TTC549 (cell line): ENCODE measurements around the gene PAIP2.
"Not testable (repeated sequence)": the region's sequence is repeated elsewhere in the genome, so short reads cannot be mapped to it uniquely, and the experiment has no call there.

Experiments
- FAIRE-seq: peaks from 2 replicates; lab custom pipeline; 2012; peaks lifted over from hg19 to GRCh38; lab: Jason Lieb, UNC

The PAIP2 gene

GRCh38 chr5:139341689-139342422, at the start of gene PAIP2:
Gene PAIP2 (plus strand): TSS chr5:139341854. CDS start chr5:139363785, 21,931 bp downstream.
- peak; percentile 59 for FAIRE-seq

GRCh38 chr5:139293202-139293506, 48.5 kb upstream of the PAIP2 start:
- no peak for FAIRE-seq

DNA sequence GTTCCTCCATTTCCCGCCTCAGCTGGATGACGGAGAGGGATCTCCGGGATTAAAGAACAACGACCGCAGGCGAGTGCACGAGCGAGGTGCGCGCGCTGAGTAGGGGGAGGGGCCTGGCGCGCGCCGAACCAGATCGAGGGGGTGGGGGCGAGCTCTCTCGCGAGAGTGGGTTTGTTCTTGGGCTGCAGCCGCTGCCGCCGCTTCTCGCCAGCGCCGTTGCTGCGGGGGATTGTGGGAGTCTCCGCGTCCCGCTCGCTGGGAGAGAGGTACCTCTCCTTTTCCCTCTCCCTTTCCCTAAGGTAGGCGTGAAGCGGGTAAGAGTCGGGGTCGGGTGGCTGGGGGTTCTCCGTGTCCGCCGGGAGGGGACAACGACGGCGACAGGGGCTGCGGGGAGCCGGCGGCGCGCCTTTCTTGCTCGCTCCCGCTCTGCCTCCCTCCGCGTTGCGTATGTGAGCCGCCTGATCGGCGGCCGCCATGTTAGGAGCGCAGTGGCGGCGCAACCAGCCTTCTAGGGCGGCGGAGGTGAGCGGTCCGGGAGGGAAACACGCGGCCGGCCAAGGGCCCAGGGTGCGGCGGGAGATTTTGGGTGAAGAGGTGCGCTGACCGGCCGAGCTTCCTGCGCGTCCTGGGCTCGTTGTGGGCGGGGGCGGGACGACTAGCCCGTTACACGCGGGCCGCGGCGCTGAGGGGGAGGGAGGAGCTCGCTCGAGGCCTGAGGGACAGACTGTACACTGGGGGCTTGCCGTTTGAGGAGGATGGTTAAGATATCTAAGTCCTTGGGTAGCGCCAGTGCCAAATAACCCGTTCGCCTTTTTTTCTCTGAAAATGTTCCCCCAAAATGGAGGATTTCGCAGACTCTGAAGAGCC, 47.9 kb upstream of the PAIP2 start, which contains the start of gene MATR3:
Gene MATR3, plus strand, starts transcription at position 234 of the 867 bp plus-strand sequence. CDS start 13,676 bp downstream, outside the sequence.
- FAIRE-seq, result peak; percentile 65

DNA sequence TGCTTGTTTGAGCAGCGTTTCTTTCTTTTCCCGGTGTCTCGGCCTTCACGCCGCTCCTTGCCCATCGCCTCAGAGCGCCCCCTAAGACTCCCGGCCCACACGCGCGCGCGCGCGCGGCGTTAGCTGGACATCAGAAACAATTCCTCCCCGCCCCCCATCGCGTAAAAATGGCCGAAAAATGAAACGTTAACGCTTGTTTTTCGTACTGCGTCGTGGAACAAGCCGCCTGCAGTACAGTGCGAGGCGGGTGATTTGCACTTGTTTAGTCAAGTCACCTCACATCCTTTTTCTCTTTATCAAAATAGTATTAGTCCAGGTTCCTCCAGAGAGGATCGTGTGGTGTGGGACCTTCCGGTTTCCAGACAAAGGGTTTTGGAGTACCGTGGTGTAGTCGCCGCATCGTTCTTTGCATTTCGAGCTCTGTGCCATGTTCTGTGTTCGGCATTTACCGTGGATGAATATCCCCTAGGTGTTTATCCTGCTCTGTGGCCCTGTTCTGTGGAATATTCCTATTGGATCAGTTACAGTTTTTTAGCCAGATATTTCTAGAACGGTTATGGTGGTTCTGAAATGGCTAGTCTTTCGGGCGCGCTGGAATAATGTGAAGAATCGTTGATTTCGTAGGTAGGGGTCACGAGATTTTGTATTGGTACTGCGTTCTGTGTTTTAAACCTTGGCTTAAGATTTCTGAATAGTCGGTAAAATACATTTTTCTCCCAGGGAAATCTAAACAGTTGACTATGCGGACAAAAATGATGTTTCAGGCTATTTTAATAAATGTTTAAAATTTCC, 47.1 kb upstream of the PAIP2 start:
- no peak for FAIRE-seq

DNA sequence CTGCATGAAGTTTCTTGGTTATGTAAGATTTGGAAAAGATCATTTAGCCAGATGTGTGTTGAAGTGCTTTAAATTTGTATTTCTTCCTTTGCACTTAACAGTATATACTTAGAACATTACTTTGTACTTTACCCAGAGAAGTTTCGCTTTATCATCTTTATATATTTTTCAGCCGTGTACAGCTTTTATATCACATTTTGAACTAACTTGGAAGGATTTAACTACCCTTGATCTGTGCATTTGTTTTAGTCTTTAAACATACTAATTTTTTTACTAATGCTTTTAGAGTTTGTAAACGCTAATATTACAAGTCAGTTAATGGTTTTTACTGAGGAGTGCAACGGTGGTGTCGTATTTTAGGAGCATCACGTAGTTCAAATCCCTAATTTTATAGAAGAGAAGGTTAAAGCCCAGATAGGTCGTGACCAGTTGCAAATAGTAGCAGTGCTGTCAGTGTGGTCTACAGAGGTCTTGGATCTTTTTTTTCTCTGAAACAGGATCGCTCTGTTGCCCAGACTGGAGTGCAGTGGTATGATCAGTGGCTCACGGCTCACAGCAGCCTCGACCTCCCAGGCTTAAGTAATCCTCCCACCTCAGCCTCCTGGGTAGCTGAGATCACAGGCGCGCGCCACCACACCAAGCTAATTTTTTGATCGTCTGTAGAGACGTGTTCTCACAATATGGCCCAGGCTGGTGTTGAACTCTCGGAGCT, 46.2 kb upstream of the PAIP2 start:
- no peak for FAIRE-seq

GRCh38 chr5:139296198-139296597, 45.5 kb upstream of the PAIP2 start:
- no peak for FAIRE-seq

- no peak for FAIRE-seq
These were observed 44.8 kb upstream of the PAIP2 start for GRCh38 chr5:139296862-139297326.

DNA sequence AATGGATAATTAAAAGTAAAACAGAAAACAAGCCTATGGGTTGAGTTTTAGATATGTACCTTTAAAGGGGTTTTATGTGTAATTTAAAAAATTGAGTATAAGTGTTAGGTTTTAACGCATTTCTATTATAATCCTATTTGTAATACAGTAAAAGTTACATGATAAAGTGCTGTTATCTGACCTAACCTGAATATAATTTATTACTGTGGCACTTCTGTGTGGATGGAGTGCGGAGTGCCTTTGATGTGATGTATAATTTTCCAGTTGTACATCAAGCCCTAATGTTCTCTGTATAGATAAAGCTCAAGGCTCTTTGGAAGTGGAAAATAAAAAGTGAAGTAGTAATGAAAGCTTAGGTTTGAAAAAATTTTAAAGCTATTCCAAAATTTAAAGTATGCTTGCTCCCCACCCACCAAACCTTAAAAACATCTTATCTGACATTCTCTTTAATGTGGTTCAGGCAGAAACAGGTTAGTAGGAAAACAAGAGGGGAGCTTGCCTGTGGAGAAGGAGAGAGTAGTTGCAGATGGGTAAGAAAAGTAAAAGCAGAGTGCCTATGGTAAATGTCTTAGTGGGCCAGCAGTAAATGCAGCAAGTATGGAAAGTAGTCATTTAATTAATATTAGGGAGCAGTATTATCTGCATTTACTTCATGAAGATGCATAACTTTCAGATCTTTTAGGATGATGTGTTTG, 44.1 kb upstream of the PAIP2 start:
- FAIRE-seq, result no peak

DNA sequence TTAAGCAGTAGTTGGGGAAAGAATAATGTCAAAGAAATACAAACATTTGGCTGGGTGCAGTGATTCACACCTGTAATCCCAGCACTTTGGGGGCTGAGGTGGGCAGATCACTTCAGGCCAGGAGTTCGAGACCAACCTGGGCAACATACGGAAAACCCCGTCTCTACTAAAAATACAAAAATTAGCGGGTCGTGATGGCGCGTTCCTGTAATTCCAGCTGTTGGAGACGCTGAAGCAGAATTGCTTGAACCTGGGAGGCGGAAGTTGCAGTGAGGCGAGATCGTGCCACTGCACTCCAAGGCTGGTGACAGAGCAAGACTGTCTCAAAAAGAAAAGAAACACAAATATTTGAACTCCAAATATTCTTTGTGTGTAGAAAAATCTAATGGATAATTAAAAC, 43.4 kb upstream of the PAIP2 start:
- FAIRE-seq, result no peak

GRCh38 chr5:139299486-139299885, 42.2 kb upstream of the PAIP2 start:
- no peak for FAIRE-seq

GRCh38 chr5:139301808-139302499, 39.7 kb upstream of the PAIP2 start:
- peak; percentile 5 for FAIRE-seq

DNA sequence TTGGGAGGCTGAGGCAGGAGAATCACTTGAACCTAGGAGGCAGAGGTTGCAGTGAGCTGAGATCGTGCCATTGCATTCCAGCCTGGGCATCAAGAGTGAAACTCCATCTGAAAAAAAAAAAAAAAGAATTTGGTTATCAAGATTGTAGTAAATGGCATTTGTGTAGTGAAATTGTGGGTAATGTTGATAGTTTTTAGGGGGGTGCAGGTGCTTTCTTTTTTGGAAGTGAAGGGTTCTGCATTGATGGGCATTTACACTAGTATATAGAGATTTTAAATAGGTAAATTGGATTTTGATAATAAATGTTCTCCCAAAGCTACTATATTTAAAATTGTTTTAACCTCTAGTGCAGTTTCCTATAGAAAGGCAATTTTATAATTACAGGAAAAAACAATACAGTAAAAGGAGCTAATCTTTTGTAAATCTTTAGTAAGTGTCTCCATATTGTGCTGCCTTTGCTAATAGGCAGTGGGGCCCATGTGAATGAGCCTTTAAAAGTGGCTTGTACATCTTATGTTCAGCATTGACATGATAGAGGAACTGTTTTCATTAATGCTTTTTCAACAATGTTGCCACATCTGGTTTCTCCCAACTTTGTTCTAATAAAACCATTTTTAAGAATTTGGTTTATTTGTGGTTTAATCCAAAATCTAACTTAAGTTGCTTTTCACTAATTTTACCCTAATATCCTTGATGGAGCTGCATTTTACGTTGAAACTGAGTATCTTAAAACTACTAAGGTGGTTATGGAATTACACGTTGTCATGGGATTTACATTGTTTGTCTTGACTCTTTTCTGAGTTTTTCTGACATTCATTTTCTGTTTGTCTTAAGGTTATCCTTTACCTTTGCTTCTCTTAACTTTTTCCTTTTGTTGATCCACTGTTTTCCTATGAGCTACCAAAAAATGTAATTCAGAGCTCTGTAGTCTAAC, 37.0 kb upstream of the PAIP2 start:
- FAIRE-seq, result no peak

GRCh38 chr5:139306197-139306596, 35.5 kb upstream of the PAIP2 start:
- no peak for FAIRE-seq

- no peak for FAIRE-seq
These were observed 34.9 kb upstream of the PAIP2 start for GRCh38 chr5:139306628-139307379.

GRCh38 chr5:139308797-139309196, 32.9 kb upstream of the PAIP2 start:
- no peak for FAIRE-seq

DNA sequence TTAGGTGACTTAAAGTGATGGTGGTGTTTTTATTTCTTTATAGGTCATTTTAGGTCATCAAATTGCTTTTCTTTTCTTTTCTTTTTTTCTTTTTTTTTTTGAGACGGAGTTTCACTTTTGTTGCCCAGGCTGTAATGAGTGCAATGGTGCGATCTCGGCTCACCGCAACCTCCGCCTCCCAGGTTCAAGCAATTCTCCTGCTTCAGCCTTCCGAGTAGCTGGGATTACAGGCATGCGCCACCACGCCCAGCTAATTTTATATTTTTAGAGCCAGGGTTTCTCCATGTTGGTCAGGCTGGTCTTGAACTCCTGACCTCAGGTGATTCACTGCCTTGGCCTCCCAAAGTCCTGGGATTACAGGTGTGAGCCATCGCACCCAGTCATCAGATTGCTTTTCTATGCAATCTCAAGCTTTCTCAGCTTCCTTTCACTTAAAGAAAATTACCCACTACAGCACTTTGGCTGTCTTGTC, 30.9 kb upstream of the PAIP2 start:
- not testable (repeated sequence) for FAIRE-seq

DNA sequence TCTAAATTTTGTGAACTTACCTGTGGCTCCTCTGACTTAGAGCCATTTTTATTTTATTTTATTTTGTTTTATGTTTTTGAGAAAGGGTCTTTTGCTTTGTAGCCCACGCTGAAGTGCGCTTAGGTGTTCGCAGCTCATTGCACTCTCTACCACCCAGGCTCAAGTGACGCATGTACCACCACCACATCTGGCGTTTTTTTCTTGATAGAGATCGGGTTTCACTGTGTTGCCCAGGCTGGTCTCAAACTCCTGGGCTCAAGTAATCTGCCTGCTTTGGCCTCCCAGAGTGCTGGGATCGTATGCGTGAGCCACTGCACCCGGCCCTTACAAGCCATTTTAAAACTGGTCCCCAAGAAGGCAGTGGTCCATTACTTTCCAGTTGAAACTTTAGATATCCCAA, 29.6 kb upstream of the PAIP2 start:
- FAIRE-seq, result no peak

DNA sequence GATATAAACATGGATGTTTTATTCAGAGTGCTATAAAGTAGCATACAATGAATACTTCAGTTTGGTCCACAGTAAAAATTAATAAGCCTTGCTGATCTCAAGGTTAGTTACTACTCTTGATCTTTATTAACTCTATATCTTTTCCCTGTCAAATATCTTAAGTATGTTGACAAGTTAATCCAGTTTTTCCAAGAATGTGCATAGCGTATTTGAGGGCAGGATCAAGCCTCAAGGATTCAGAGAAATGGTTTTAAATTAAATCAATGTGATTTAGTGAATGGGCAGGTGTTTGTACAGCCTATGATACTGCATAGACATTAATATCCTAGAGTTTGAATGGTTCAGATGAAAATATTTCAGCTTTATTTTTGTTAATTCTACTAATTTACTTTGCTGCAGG, 27.4 kb upstream of the PAIP2 start:
- no peak for FAIRE-seq
